ENCODE measurements around the gene MARK4.

MARK4 gene

DNA sequence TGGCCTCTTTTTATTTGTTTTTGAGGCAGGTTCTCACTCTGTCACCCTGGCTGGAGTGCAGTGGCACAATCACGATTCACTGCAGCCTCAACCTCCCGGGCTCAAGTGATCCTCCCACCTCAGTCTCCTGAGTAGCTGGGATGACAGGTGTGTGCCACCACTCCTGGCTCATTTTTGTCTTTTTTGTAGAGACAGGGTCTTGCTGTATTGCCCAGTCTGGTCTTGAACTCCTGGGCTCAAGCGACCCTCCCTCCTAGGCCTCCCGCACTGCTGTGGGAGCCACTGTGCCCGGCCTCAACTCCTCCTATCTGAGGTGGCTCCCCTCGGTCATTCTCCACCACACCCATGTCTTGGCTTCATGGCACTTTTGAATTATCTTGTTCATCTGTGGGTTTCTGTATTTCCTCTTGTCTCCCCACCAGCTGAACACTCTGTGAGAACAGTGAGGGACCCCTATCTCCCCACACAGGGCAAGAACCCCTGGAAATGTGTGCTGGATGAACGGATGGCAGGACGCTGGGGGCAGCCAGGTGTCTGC is 63.7 kb downstream of the MARK4 start:
- H3K9me3 ChIP-seq (ENCODE audit: insufficient read depth, low read length) = no peaks in the 10 kb centered on the region
- H3K27me3 ChIP-seq (ENCODE audit: low read length) = no peaks in the 10 kb centered on the region
- no peak overlapping the region for H2AFZ ChIP-seq (ENCODE audit: low read depth, low read length, severe bottlenecking)
- no peak overlapping the region for H3K4me3 ChIP-seq (ENCODE audit: insufficient read depth, low read length, poor library complexity, severe bottlenecking)
- H4K20me1 ChIP-seq (ENCODE audit: low read depth, low read length) = no peaks in the 10 kb centered on the region
- H3K4me2 ChIP-seq (ENCODE audit: low read depth, low read length, poor library complexity, severe bottlenecking) = no peak overlapping the region
- no peak for TF ChIP-seq EZH2phosphoT487 (conservative IDR thresholded peaks at IDR 0.05; ENCODE audit: low read length)
- TF ChIP-seq, protein P1, sequence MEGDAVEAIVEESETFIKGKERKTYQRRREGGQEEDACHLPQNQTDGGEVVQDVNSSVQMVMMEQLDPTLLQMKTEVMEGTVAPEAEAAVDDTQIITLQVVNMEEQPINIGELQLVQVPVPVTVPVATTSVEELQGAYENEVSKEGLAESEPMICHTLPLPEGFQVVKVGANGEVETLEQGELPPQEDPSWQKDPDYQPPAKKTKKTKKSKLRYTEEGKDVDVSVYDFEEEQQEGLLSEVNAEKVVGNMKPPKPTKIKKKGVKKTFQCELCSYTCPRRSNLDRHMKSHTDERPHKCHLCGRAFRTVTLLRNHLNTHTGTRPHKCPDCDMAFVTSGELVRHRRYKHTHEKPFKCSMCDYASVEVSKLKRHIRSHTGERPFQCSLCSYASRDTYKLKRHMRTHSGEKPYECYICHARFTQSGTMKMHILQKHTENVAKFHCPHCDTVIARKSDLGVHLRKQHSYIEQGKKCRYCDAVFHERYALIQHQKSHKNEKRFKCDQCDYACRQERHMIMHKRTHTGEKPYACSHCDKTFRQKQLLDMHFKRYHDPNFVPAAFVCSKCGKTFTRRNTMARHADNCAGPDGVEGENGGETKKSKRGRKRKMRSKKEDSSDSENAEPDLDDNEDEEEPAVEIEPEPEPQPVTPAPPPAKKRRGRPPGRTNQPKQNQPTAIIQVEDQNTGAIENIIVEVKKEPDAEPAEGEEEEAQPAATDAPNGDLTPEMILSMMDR (IDR thresholded peaks at IDR 0.05; ENCODE audit: insufficient read depth, low read length, poor library complexity, severe bottlenecking) = no peak
- H3K36me3 ChIP-seq (ENCODE audit: low read length) = no peaks in the 10 kb centered on the region
- no peaks in the 10 kb centered on the region for H3K9me2 ChIP-seq (replicated peaks; ENCODE audit: insufficient read depth, low read length)
- H3K79me2 ChIP-seq (ENCODE audit: insufficient read depth, low read length) = no peaks in the 10 kb centered on the region
- no peak overlapping the region for H3K9ac ChIP-seq (ENCODE audit: low read length)
- no peaks in the 10 kb centered on the region for H3F3A ChIP-seq (ENCODE audit: insufficient read depth)
- no peak overlapping the region for H3K27ac ChIP-seq (ENCODE audit: low read depth, low read length)

DNA sequence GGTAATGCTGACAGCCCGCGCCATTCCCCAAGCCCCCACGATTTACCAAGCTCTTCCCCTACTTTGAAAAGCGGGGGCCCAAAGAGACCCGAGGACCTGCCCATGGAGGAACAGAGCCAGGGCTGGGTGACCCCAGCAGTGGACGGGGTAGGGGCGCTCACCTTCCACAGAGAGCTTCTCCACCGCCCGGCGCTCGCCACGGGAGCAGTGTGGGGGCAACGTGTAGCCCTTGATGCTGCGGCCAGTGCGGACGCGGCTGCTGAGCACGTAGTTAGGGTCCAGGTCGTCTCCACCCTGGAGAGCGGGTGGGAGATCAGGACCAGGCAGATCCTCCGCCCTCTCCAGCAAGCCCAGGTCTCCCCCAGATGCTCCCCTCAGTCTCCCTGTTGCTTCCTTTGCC is 64.2 kb downstream of the MARK4 start:
- Histone ChIP-seq H3K4me3 (ENCODE audit: insufficient read depth, low read length, poor library complexity, severe bottlenecking) (no peak overlapping the region), H3K27ac (ENCODE audit: low read depth, low read length) (no peak overlapping the region), H3K9me2 (replicated peaks; ENCODE audit: insufficient read depth, low read length) (no peaks in the 10 kb centered on the region), H3K9ac (ENCODE audit: low read length) (no peak overlapping the region), H3K27me3 (ENCODE audit: low read length) (no peaks in the 10 kb centered on the region), H3F3A (ENCODE audit: insufficient read depth) (no peaks in the 10 kb centered on the region), H3K36me3 (ENCODE audit: low read length) (no peaks in the 10 kb centered on the region), H3K4me2 (ENCODE audit: low read depth, low read length, poor library complexity, severe bottlenecking) (no peak overlapping the region), H3K9me3 (ENCODE audit: insufficient read depth, low read length) (no peaks in the 10 kb centered on the region), H3K79me2 (ENCODE audit: insufficient read depth, low read length) (no peaks in the 10 kb centered on the region), H2AFZ (ENCODE audit: low read depth, low read length, severe bottlenecking) (no peak overlapping the region), H4K20me1 (ENCODE audit: low read depth, low read length) (no peaks in the 10 kb centered on the region)
- no peak for TF ChIP-seq EZH2phosphoT487 (conservative IDR thresholded peaks at IDR 0.05; ENCODE audit: low read length)
- TF ChIP-seq, protein P1 (IDR thresholded peaks at IDR 0.05; ENCODE audit: insufficient read depth, low read length, poor library complexity, severe bottlenecking) = no peak

DNA sequence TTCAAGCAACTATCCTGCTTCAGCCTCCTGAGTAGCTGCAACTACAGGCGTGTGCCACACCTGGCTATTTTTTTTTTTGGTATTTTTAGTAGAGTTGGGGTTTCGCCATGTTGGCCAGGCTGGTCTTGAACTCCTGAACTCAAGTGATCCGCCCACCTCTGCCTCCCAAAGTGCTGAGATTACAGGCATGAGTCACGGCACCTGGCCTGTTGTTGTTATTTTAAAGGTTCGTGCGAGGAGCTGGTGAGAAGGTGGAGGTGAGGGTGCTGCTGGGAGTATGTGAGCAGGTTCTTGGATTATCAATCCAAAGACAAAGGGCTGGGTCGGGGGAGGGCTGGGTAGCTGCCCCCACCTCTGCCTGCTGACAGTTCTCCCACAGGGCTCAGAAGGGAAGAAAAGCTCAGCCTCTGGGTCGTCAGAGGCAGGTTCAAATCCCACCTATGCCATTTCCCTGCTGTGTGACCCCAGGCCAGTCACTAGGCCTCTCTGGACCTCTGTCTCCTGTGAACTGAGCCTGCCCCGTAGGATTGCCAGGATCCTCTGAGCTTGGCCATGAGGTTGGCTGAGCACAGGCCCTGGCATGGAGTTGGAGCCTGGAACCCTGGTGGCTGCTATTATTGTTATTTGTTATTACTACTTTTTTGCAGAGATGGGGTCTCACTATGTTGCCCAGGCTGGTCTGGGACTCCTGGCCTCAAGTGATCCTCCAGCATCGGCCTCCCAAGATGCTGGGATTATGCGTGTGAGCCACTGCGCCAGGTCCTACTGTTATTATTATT is 70.1 kb downstream of the MARK4 start:
- Histone ChIP-seq H3K79me2 (ENCODE audit: insufficient read depth, low read length) (no peaks in the 10 kb centered on the region), H3K9me3 (ENCODE audit: insufficient read depth, low read length) (no peaks in the 10 kb centered on the region), H3K4me2 (ENCODE audit: low read depth, low read length, poor library complexity, severe bottlenecking) (no peak overlapping the region), H3K27ac (ENCODE audit: low read depth, low read length) (no peak overlapping the region), H3K4me3 (ENCODE audit: insufficient read depth, low read length, poor library complexity, severe bottlenecking) (no peak overlapping the region), H3K36me3 (ENCODE audit: low read length) (no peaks in the 10 kb centered on the region), H3K9me2 (replicated peaks; ENCODE audit: insufficient read depth, low read length) (no peaks in the 10 kb centered on the region), H3K9ac (ENCODE audit: low read length) (no peak overlapping the region), H3K27me3 (ENCODE audit: low read length) (no peaks in the 10 kb centered on the region), H2AFZ (ENCODE audit: low read depth, low read length, severe bottlenecking) (no peak overlapping the region), H4K20me1 (ENCODE audit: low read depth, low read length) (no peaks in the 10 kb centered on the region), H3F3A (ENCODE audit: insufficient read depth) (no peaks in the 10 kb centered on the region)
- TF ChIP-seq, protein P1 (IDR thresholded peaks at IDR 0.05; ENCODE audit: insufficient read depth, low read length, poor library complexity, severe bottlenecking) = no peak
- no peak for TF ChIP-seq EZH2phosphoT487 (conservative IDR thresholded peaks at IDR 0.05; ENCODE audit: low read length)

All from SU-DHL-6 (cell line).